Bronchial epithelial cell (primary cell): ENCODE data around the gene PUSL1. TPM values are rescaled to one million over a fixed set of nuclear protein-coding genes. Genes with fewer than 3 reads are reported as not detected.
A peak's percentile ranks its signal among the peaks of the same experiment; 100 is the strongest.

Experiments used
- DNase-seq: peaks from one replicate; pipeline ENCODE4 v3.0.0-alpha.2; 2010; ENCODE audit warnings: low read depth
- FAIRE-seq: peaks from 2 replicates; lab custom pipeline; 2011; peaks lifted over from hg19 to GRCh38; lab: Jason Lieb, UNC
- H3K27me3 ChIP-seq: 2 replicates; pipeline ENCODE4 v1.5.1; 2011; ENCODE audit warnings: low read length; ENCODE audit not compliant: control insufficient read depth, insufficient read depth
- H3K36me3 ChIP-seq: 2 replicates; pipeline ENCODE4 v1.5.1; 2011; ENCODE audit warnings: low read length; ENCODE audit not compliant: control insufficient read depth, insufficient read depth
- H3K4me3 ChIP-seq: 2 replicates; pipeline ENCODE4 v1.5.1; 2011; ENCODE audit warnings: mild to moderate bottlenecking, low read depth, low read length, control low read depth
- CTCF ChIP-seq: IDR thresholded peaks from 2 replicates; pipeline ENCODE4 v1.5.1; 2011; ENCODE audit warnings: mild to moderate bottlenecking, moderate library complexity, low read length, control low read depth, inconsistent platforms; ENCODE audit not compliant: insufficient read depth, severe bottlenecking
- total RNA-seq: library from RNA; depleted of rRNA; stranded (reverse); fragments of >200 nt; gene quantifications from 2 replicates; pipeline ENCODE4 v1.2.1, GENCODE V29; 2014

Gene PUSL1
- total RNA-seq, 1 donor from 2014 or later = 20.8 TPM

- no peaks in the 10 kb centered on the region for H3K27me3 ChIP-seq
- no peak overlapping the region for H3K4me3 ChIP-seq
- TF ChIP-seq CTCF = no peak
- H3K36me3 ChIP-seq = no peaks in the 10 kb centered on the region
- FAIRE-seq (no peak), DNase-seq (no peak)
Observed at GRCh38 chr1:1359308-1359663, 50.9 kb downstream of the PUSL1 start.

GRCh38 chr1:1359664-1360468 is 51.5 kb downstream of the PUSL1 start:
- DNase-seq = no peak
- FAIRE-seq = no peak
- H3K27me3 ChIP-seq = no peaks in the 10 kb centered on the region
- no peak for TF ChIP-seq CTCF
- no peak overlapping the region for H3K4me3 ChIP-seq
- H3K36me3 ChIP-seq = no peaks in the 10 kb centered on the region

- DNase-seq (peak; percentile 66), FAIRE-seq (peak; percentile 97)
- no peak for TF ChIP-seq CTCF
- Histone ChIP-seq H3K4me3 (no peak overlapping the region), H3K36me3 (no peaks in the 10 kb centered on the region), H3K27me3 (no peaks in the 10 kb centered on the region)
Observed at GRCh38 chr1:1360506-1361169, 52.2 kb downstream of the PUSL1 start.

Other genes starting within 250 kb of the PUSL1 start
- 9.0 and 14.6 TPM in 2 replicates for gene RNF223, start 234.3 kb upstream of the PUSL1 start, total RNA-seq
- gene C1orf159, start 192.5 kb upstream of the PUSL1 start, total RNA-seq = 5.9 and 8.2 TPM in 2 replicates
- not detected in 2 replicates for gene TTLL10, start 134.7 kb upstream of the PUSL1 start, total RNA-seq
- gene TNFRSF18, start 102.0 kb upstream of the PUSL1 start, total RNA-seq = 1.7 TPM in 1 of 2 replicates, not detected in the other
- 0.13 TPM in 1 of 2 replicates, not detected in the other for gene TNFRSF4, start 94.4 kb upstream of the PUSL1 start, total RNA-seq
- 68.2 and 81.3 TPM in 2 replicates for gene SDF4, start 76.6 kb upstream of the PUSL1 start, total RNA-seq
- 19.1 and 24.5 TPM in 2 replicates for gene B3GALT6, start 76.4 kb upstream of the PUSL1 start, total RNA-seq
- 1.3 and 2.7 TPM in 2 replicates for gene C1QTNF12, start 61.9 kb upstream of the PUSL1 start, total RNA-seq
- 41.3 and 41.5 TPM in 2 replicates for gene UBE2J2, start 34.7 kb upstream of the PUSL1 start, total RNA-seq
- 0.26 and 0.51 TPM in 2 replicates for gene SCNN1D, start 28.2 kb upstream of the PUSL1 start, total RNA-seq
- 34.0 and 36.4 TPM in 2 replicates for gene ACAP3, start 667 bp upstream of the PUSL1 start, total RNA-seq
- gene INTS11, start 16.1 kb downstream of the PUSL1 start, total RNA-seq = 64.9 and 66.3 TPM in 2 replicates
- 10.8 and 20.2 TPM in 2 replicates for gene CPTP, start 16.2 kb downstream of the PUSL1 start, total RNA-seq
- gene TAS1R3, start 22.7 kb downstream of the PUSL1 start, total RNA-seq = 0.26 and 0.38 TPM in 2 replicates
- 208 and 233 TPM in 2 replicates for gene DVL1, start 40.8 kb downstream of the PUSL1 start, total RNA-seq
- gene MXRA8, start 50.0 kb downstream of the PUSL1 start, total RNA-seq = 0.51 and 5.0 TPM in 2 replicates
- 93.5 and 128 TPM in 2 replicates for gene AURKAIP1, start 66.6 kb downstream of the PUSL1 start, total RNA-seq
- 119 and 134 TPM in 2 replicates for gene CCNL2, start 90.7 kb downstream of the PUSL1 start, total RNA-seq
- 46.3 and 50.4 TPM in 2 replicates for gene MRPL20, start 98.7 kb downstream of the PUSL1 start, total RNA-seq
- 5.3 and 7.9 TPM in 2 replicates for gene ANKRD65, start 112.7 kb downstream of the PUSL1 start, total RNA-seq
- gene VWA1, start 127.1 kb downstream of the PUSL1 start, total RNA-seq = 5.0 and 7.9 TPM in 2 replicates
- gene ATAD3C, start 141.1 kb downstream of the PUSL1 start, total RNA-seq = 0.26 and 0.77 TPM in 2 replicates
- gene ATAD3B, start 163.2 kb downstream of the PUSL1 start, total RNA-seq = 19.2 and 24.7 TPM in 2 replicates
- 20.9 and 28.7 TPM in 2 replicates for gene ATAD3A, start 203.6 kb downstream of the PUSL1 start, total RNA-seq
- 0.53 and 0.64 TPM in 2 replicates for gene TMEM240, start 232.0 kb downstream of the PUSL1 start, total RNA-seq